Measurements from ENCODE around the gene GAB2.

Gene GAB2

GRCh38 chr11:78199015-78199652 lies 218.5 kb downstream of the GAB2 start:
- H3K27ac ChIP-seq, result no peak overlapping the region
- H3K4me1 ChIP-seq (ENCODE audit: control insufficient read depth in 1 of 2, insufficient read depth in 1 of 2, low read depth in 1 of 2, low read length in 1 of 2), result peaks cover 14 to 23% of the 10 kb centered on the region in 2 experiments
- H3K36me3 ChIP-seq, result peaks cover 11% of the 10 kb centered on the region
- no peaks in the 10 kb centered on the region for H3K9me3 ChIP-seq
- no peak for TF ChIP-seq CTCF (IDR thresholded peaks at IDR 0.05)
- no peak overlapping the region for H3K4me3 ChIP-seq (ENCODE audit: low read depth in 1 of 2, low read length in 1 of 2)
- peaks cover 17% of the 10 kb centered on the region for H3K27me3 ChIP-seq

- no peak overlapping the region for H3K27ac ChIP-seq
- TF ChIP-seq CTCF (IDR thresholded peaks at IDR 0.05), result no peak
- H3K9me3 ChIP-seq, result no peaks in the 10 kb centered on the region
- H3K4me3 ChIP-seq (ENCODE audit: low read depth in 1 of 2, low read length in 1 of 2), result no peak overlapping the region
- H3K36me3 ChIP-seq, result peaks cover 11% of the 10 kb centered on the region
- peaks cover 7 to 16% of the 10 kb centered on the region in 2 experiments for H3K4me1 ChIP-seq (ENCODE audit: control insufficient read depth in 1 of 2, insufficient read depth in 1 of 2, low read depth in 1 of 2, low read length in 1 of 2)
- H3K27me3 ChIP-seq, result peaks cover 17% of the 10 kb centered on the region
Observed at GRCh38 chr11:78197816-78198215, 219.8 kb downstream of the GAB2 start.

DNA sequence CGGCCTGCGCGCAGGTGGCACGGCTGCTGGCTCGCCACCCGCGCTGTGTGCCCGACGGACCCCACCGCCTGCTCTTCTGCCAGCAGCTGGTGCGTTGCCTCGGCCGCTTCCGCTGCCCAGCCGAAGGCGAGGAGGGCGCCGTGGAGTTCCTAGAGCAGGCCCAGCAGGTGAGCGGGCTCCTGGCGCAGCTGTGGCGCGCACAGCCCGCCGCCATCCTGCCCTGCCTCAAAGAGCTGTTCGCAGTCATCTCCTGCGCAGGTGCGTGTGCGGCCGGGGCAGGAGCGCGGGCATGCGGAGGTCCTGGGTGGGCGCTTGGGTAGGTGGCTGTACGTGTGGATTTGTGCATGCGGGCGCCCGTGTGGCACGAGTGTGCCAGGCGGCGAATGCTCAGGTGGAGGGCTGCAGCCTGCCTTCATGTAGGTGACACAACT lies 220.9 kb downstream of the GAB2 start:
- TF ChIP-seq CTCF (IDR thresholded peaks at IDR 0.05), result no peak

DNA sequence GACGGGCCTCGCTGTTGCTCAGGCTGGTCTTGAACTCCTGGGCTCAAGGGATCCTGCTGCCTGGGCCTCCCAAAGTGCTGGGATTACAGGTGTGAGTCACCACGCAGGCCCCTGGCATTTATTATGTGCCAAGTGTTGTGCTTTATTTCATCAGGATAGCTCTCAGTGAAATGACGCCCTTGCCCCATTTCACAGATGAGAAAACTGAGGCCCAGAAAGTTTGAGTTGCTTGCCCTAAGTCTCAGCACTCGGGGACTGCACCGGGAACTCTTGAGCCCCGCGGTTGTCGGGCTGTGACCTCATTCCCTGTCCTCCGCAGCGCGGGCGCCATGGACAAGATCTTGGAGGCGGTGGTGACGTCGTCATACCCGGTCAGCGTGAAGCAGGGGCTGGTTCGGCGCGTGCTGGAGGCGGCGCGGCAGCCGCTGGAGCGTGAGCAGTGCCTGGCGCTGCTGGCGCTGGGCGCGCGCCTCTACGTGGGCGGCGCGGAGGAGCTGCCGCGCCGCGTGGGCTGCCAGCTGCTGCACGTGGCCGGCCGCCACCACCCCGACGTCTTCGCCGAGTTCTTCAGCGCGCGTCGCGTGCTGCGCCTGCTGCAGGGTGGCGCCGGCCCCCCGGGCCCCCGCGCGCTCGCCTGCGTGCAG lies 221.6 kb downstream of the GAB2 start:
- H3K9me3 ChIP-seq, result no peaks in the 10 kb centered on the region
- no peak overlapping the region for H3K27ac ChIP-seq
- TF ChIP-seq CTCF (IDR thresholded peaks at IDR 0.05), result no peak
- peaks cover 6% of the 10 kb centered on the region for H3K36me3 ChIP-seq
- peaks cover 4 to 10% of the 10 kb centered on the region in 2 experiments for H3K4me1 ChIP-seq (ENCODE audit: control insufficient read depth in 1 of 2, insufficient read depth in 1 of 2, low read depth in 1 of 2, low read length in 1 of 2)
- H3K27me3 ChIP-seq, result peaks cover 17% of the 10 kb centered on the region
- no peak overlapping the region for H3K4me3 ChIP-seq (ENCODE audit: low read depth in 1 of 2, low read length in 1 of 2)

More for the DNA sequence above, 220.9 kb downstream of the GAB2 start:
- Histone ChIP-seq H3K27ac (no peak overlapping the region), H3K27me3 (peaks cover 17% of the 10 kb centered on the region), H3K4me1 (ENCODE audit: control insufficient read depth in 1 of 2, insufficient read depth in 1 of 2, low read depth in 1 of 2, low read length in 1 of 2) (peaks cover 4 to 10% of the 10 kb centered on the region in 2 experiments), H3K36me3 (peaks cover 11% of the 10 kb centered on the region), H3K4me3 (ENCODE audit: low read depth in 1 of 2, low read length in 1 of 2) (no peak overlapping the region), H3K9me3 (no peaks in the 10 kb centered on the region)

DNA sequence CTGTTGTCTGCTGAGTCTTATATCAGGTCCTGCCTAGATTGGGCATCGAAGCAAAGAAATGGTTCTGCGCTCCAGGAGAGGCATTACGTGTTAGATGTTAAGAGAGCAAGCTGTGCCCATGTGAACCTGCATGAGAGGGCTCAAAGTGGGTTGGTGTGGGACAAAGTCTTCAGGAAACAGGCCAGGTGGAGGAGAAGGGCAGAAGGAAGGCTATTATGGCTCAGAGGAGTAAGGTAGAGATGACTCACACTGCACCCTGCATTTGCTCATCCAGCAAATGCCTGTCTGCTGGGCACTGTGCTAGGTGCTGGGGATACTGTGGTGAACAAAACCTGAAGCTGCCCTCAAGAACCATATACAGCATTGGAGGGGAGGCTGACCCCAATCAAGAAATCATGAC lies 223.1 kb downstream of the GAB2 start:
- TF ChIP-seq CTCF (IDR thresholded peaks at IDR 0.05), result no peak
- Histone ChIP-seq H3K27me3 (peaks cover 17% of the 10 kb centered on the region), H3K4me1 (ENCODE audit: control insufficient read depth in 1 of 2, insufficient read depth in 1 of 2, low read depth in 1 of 2, low read length in 1 of 2) (peaks cover 8 to 15% of the 10 kb centered on the region in 2 experiments), H3K27ac (no peak overlapping the region), H3K4me3 (ENCODE audit: low read depth in 1 of 2, low read length in 1 of 2) (no peak overlapping the region), H3K9me3 (no peaks in the 10 kb centered on the region), H3K36me3 (no peaks in the 10 kb centered on the region)

Measured in neutrophil (primary cell).